Hematopoietic multipotent progenitor cell treated with erythropoietin and hydrocortisone succinate and interleukin-3 and kit ligand, for 8 days (in vitro differentiated cells): ENCODE measurements around the gene ADCK2.
"Not testable (repeated sequence)": the region's sequence is repeated elsewhere in the genome, so short reads cannot be mapped to it uniquely, and the experiment has no call there.

Experiments used
- DNase-seq: peaks from one replicate; pipeline ENCODE4 v3.0.0-alpha.2; 2015

The ADCK2 gene

DNA sequence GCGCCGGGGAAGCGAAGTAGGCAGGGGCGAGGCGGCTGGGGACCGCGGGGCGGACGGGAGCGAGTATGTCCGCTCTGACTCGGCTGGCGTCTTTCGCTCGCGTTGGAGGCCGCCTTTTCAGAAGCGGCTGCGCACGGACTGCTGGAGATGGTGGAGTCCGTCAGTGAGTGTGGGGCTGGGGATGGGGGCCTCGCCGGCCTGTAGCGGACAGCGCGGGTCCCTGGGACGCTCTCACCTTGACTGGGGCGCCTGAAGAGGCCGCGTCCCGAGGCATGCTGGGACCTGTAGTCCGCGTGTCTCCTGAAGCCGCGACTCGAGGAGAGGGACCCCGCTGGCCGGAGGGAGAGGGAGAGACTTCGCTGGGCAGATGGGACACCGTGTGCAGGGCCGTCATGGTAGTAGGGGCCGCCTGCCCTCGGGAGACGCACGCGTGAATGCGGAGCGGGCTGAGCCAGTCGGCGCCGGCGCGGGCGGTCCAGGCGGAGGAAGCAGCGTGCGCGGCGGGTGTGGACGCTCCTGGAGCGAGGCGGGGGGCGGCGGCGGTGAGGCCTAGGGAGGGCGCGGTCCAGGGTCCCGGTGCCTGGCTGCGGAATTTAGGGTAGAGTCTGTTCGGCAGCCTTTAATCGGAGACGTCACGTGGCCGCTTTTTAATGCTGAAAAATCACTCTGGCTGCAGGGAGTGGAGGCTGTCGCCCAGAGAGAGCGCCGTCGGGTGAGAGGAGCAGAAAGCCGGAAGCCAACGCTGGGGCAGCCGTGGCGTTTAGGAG lies 24.1 kb downstream of the ADCK2 start, which contains the start of gene NDUFB2:
TSS of gene NDUFB2 (plus strand) at position 29 of the 767 bp plus-strand sequence. CDS start at position 66, 37 bp downstream.
- DNase-seq = peak; percentile 85

DNA sequence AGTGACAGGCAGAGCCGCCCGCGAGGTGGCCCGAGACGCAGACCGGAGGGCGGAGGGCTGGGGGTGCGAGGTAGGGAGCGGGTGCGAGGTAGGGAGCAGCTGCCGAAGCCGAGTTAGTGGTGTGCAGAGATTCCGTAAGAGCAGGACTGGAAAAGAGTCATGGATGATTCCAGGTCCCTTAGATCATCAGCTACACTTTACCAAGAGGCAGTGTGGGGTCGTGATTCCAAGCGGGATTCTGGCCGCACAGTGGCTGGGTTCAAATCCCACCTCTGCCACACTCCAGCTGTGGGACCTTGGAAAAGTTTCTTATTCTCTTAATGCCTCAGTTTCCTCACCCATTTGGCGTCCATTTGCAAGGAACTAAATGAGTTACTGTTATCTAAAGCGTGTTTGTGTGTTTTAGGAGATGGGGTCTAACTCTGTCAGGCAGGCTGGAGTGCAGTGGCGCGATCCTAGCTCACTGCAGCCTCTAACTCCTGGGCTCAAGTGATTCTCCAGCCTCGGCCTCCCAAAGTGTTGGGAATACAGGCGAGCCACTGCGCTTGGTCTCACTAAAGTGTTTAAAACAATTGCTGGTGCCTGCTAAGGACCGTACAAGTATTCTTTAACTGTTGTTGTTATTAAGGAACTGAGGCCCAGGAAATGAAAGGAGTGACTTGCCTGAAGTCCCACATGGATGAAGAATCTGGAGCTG lies 24.9 kb downstream of the ADCK2 start:
- DNase-seq = no peak

DNA sequence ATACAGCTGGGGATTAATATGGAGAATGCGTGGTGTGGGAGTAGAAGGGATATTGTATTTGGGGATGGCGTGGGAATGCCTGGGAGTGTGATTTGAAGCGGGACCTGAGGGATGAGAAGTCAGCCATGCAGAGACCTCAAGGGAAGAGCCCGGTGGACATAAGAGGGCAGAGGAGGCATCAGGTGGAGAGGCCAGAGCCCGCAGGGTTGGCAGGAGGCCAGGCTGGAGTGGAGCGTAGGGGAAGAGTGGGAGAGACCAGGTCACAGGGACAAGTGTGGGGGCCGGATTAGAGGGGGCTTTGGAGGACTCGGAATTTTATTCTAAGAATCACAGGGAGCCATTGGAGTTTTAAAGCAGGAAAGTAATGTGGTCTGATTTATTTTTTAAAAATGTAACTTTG lies 25.7 kb downstream of the ADCK2 start:
- no peak for DNase-seq

DNA sequence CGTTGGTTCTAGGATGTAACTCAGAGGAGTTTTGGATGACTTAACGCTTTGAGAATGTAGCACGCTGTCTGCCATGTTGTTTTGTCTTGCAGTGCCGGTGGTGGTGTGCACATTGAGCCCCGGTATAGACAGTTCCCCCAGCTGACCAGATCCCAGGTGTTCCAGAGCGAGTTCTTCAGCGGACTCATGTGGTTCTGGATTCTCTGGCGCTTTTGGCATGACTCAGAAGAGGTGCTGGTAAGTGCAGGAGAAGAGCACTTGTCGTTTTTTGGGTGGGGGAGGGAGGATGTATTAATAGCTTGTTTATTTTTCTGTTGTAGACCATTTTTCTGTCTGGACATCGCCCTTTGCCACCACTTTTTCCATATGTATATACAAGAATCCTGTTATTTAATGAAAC lies 30.0 kb downstream of the ADCK2 start:
- no peak for DNase-seq

DNA sequence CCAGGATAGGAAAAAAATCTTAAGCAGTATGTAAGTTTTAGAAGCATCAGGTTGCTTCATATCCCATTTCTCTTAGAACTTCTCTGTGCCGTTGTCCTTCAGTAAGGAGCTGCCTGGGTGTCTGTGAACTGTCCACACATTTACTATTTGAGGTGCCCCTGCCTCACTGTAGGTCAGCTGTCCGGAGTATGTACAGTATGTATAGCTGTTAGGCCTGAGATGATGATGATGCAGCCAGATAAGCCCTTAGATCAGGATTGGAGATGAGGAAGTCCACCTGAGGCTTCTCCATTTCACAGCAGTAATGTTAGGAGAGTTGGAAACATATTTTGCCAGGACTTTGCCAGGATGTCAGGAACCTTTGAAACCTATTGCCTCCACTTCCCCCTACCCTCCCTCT lies 31.5 kb downstream of the ADCK2 start:
- DNase-seq = no peak

DNA sequence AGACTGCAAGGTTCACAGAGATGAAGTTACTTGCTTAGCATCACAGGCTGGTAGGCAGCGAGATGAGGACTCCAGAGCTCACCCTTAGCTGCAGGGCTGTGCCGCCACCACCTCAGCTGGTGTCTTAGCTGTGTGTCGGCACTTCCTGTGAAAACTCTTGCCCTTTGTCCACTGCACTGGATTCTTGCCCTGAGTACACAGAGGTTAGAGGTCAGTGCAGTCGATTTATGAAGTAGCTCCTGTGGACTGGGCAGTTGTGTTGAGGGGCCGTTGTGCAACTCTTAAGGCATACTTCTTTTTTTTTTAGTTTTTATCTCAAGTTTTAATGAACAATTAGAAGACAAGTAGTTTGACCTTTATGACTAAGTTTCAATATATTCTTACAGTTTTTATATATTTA lies 34.4 kb downstream of the ADCK2 start:
- DNase-seq = no peak

DNA sequence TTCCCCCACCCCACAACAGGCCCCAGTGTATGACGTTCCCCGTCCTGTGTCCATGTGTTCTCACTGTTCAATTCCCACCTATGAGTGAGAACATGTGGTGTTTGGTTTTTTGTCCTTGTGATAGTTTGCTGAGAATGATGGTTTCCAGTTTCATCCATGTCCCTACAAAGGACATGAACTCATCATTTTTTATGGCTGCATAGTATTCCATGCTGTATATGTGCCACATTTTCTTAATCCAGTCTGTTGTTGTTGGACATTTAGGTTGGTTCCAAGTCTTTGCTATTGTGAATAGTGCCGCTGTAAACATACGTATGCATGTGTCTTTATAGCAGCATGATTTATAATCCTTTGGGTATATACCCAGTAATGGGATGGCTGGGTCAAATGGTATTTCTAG lies 36.0 kb downstream of the ADCK2 start:
- not testable (repeated sequence) for DNase-seq

DNA sequence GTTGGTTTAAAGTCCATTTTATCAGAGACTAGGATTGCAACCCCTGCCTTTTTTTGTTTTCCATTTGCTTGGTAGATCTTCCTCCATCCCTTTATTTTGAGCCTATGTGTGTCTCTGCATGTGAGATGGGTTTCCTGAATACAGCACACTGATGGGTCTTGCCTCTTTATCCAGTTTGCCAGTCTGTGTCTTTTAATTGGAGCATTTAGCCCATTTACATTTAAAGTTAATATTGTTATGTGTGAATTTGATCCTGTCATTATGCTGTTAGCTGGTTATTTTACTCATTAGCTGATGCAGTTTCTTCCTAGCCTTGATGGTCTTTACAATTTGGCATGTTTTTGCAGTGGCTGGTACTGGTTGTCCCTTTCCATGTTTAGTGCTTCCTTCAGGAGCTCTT lies 39.6 kb downstream of the ADCK2 start:
- DNase-seq = not testable (repeated sequence)

DNA sequence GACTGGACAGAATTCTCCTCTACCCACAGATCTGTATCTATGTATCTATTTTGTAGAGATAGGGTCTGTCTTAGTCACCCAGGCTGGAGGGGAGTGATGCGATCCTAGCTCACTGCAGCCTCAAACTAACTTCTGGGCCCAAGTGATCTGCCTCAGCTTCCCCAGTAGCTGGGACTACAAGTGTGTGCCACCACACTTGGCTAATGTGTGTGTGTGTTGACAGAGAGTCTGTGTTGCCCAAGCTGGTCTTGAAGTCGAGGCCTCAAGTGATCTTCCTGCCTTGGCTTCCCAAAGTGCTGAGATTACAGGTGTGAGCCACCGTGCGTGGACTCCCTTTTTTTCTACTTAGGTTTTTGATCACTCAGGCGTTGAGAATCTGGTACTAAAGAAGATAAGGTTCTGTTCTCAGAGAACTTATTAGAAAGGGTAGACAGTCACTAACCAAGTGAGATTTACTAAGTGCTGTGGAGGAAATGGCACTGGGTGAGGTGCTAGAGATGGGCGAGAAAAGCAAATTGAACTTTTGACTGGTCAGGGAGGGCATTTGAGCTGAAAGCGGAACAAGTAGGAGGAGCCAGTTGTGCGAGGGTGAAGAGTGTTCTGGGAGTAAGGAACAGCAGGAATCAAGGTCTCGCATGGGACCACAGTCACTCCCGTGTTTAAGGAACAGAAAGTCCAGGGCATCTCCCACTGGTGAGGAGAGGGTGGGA lies 41.7 kb downstream of the ADCK2 start:
- DNase-seq = no peak

DNA sequence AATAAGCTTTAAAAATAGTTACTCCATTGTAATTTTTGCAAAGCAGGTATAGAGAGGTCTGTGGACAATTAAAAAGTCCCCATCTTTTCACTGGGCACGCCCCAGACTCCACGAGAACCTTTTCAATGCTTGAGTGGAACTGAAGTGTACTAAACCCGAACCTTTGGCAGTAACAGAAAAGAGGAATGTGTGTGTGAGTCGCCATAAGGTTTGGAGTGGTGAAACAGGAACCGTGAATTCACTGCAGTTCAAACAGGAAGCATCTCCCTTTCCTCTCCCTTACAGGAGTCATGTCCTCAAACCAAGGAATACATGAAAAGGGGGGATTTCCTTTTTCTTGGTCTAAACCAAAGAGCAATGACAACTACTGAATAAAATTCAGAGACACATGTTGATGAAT lies 47.0 kb downstream of the ADCK2 start:
- no peak for DNase-seq

DNA sequence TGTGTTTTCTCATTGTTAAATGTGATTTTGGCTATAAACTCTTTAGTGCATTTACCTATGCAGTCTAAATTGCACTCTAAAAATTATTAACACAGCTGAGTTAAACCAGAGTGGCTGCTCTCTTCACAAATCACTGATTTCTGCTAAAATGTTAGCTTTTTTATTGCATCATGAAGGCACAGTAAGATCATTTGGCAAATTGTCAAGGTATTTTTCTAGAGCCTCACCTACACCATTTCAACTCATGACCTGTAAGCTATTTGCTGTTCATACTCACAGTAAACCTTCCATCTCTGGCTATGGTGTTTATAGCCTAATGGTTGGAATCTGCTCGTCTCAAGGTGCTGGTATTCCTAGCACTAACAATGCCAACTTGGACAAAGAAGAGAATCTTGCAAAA lies 49.5 kb downstream of the ADCK2 start:
- DNase-seq = no peak

DNA sequence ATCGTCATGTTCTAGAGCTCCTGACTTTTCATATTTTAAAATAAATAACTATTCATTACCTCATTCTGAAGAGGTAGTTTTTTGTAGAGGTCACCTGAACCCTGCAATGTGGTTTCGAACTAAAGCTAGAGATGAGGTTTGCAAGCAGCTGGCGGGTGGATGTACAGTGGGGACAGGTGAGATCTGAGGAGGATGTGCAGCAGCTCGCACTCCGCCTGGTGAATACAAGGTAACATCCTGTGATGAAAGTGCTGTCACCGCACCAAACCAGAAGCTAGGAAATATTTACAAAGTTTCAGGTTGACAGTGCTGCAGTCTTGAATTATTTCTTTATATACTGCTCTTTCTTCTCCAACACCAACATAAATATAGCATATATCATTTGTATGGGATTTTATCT lies 50.3 kb downstream of the ADCK2 start:
- DNase-seq = no peak

DNA sequence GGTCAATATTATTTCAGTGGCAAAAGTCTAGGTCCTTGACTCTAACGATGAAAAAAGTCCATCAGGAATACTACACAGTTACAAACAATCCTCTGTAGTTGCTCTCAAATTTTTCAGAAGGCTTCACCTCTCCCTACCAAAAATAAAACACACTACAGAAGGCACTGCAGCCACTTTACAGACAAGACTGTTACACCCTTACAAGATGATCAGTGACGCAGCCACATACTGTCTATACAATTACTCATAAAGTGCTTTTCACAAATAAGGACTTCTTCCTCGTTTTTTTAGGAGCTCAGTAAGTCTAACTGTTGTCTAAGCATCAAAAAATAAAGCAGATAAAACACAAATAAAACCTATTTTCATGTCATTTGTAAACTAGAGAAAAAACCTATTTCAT lies 50.8 kb downstream of the ADCK2 start:
- DNase-seq = no peak

DNA sequence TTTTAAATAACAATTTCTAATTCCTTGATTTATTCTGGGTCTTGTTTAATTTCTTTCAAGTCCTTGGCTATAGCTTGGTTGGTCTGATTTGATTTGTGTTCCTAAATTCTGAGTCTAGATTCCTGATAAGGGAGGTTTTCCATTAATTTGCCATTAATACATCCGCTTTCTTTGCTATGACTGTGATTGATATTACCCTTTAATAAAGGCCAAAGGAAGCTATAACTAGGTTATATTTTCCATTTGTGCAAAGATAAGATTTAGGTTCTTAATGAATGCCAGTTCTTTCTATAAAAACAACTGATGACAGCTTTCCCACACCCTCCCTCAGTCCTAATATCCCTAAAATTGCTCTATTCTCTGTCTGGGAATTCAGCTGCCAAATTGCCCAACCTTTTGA lies 52.0 kb downstream of the ADCK2 start:
- no peak for DNase-seq

DNA sequence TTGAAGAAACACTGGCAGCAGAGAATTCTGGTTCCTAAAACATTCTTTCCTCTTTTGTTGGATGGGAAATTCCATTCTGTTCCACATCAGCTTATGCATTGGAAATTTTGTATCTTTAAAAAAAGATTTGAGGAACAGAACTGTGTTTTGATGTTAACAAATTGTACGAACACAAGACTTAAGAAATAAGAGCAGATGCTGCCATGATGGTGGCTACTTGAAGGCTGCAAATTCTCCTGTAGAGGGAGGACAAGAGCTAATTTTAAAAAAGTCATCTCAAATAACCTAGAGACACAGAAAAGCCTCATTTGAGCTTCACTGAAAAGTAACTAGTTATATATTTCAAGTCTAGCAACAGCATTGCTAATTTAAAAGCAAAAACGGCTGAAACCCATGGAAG lies 53.5 kb downstream of the ADCK2 start:
- peak; percentile 33 for DNase-seq

DNA sequence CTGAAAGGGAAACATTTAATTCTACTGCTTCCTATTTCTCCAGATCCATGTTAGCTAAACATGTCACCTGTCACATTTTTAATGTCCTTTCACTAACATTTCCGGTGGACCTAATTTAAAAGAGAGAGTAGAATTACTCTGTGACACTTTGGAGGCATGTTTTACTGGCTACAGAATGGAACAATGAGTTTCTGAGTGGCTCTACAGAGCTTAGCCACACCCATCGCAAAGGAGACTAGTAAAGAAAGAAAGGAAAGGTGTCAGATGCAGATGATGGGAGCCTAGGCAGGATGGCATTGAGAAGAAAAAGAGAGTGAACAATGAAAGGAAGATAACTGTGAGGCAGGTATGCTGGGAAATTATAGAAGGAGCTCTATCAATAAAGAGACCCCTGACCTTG lies 59.7 kb downstream of the ADCK2 start:
- no peak for DNase-seq

DNA sequence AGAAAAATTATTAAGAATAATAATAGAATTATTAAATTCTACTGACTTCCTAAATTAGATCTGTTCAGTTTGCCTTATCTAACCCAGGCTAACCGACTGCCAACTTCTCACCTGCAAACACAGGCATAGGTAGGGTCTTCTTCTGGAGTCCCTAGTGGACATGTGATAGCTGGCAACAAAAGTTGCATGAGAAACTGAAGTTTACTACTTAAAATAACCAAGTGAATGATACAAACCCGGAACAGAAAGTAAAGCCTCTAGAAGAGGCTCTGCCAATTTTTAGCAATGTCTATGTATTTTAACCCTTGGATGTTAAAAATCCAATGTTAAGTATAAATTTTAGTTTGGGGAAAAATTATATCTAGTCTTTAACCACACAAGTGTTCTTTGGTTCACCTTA lies 61.4 kb downstream of the ADCK2 start:
- DNase-seq = no peak

DNA sequence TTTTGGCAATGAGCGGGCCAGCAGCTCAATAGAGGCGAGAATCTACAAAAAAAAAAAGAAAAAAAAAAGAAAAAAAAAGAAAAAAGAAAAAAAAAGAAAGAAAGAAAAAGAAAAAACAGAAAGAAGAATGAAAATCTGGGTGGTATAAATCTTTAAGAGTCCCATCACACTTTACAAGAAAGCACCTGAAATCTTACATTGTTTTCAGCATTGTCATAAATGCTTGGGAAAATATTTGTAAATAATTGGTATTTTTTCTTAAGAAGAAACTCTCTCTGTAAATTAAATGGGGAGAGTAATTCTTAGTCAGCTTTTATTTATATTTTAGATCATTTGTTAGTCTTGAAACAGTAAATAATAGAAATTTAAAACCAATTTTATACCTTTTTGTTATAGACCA lies 62.0 kb downstream of the ADCK2 start:
- DNase-seq = no peak

DNA sequence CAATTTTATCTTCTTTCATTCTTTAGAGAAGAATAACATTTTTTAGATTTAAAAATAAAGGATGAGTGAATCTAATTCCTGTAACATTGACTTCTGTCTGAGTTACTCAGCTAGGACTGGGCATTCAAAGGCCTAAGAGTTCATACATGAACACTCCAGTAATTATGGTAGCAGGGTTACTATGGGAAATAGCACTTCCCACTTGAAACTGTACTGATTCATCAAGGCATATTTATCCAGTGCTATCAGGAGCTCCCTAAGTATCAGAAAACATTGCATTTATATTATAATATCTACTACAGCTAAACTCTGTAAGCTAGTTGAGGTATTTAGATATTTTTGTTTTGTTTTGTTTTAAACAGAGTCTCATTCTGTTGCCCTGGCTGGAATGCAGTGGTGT lies 65.5 kb downstream of the ADCK2 start:
- no peak for DNase-seq

DNA sequence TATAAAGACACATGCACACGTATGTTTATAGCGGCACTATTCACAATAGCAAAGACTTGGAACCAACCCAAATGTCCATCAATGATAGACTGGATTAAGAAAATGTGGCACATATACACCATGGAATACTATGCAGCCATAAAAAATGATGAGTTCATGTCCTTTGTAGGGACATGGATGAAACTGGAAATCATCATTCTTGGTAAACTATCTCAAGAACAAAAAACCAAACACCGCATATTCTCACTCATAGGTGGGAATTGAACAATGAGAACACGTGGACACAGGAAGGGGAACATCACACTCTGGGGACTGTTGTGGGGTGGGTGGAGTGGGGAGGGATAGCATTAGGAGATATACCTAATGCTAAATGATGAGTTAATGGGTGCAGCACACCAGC lies 70.5 kb downstream of the ADCK2 start:
- DNase-seq = not testable (repeated sequence)

DNA sequence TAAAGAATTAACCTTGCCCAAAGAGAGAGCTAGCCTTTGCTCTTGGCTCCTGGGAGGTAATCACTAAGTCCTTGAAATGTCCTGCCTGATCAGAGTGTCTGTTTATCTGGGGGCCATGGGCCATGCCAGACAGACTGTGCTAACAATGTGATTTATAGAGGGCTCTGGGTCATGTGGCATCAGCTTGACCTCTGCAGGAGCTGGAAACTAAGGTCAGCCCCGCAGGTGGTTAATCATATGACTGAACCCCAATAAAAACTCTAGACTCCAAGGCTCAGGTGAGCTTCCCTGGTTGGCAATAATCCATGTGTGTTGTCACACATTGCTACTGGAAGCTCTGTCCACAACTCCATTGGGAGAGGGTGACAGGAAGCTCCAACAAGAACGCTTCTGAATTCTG lies 71.3 kb downstream of the ADCK2 start:
- no peak for DNase-seq
